Activated CD4-positive, alpha-beta T cell treated with anti-CD3 and anti-CD28 coated beads for 24 hours (primary cell): ENCODE results near the gene PRM3.

Source experiments
- DNase-seq, 2 donors: peaks; one replicate each; pipeline ENCODE4 v3.0.0-alpha.2; 2020; ENCODE audit warnings: low read depth in 2 of 2

PRM3 gene

DNA sequence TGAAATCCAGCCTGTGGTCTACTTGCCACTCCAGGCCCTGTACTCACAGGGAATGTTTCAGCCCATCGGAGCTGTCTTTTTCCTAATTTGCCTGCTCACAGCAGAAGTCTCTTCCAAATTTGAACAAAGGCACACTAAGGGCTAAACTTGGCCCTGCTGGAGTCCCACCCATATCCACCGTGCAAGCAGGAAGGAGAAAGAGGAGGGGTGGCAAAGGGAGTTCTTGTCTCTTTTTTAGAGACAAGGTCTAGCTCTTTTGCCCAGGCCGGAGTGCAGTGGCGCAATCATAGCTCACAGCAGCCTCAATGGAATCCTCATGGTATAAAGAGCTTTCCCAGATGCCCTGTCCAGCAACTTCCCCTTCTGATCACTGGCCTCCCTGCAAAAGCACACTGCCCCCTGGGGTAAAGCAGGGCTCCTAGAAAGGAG lies 10.4 kb upstream of the PRM3 start:
- DNase-seq: no peak

DNA sequence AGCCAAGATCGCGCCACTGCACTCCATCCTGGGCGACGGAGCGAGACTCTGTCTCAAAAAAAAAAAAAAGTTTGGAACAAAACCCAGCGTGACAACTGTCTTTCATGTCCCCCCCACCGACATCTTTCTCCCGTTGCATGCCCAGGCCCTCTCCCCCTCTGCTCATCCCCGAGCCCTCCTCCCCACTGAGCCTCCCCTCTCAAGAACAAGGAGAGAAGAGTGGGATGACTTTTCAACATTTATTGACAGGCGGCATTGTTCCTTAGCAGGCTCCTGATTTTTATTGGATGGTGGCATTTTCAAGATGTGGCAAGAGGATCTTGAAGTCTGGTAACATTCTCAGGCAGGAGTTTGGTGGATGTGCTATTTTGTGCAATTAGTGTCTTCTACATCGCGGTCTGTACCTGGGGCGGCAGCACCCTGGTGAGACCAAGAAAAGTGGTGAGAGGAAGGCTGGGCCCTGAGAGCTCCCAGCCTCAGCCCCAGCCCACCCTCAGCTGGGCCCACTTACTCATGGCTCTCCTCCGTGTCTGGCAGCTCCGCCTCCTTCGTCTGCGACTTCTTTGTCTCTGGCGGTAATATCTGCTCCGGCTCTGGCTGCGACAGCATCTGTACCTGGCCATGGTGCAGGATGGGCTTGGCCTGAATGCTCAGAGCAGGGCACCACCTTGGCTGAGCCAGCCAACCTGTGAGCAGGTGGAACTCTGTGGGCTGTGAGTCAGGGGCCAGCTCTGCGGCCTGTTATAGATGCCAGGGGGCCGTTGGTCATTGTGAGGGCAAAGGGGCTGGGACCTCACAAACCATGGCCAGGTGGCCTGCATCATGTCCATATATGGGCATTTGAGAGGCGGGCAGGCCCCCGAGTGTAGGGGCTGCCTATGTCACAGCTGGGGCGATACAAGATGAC lies 7.4 kb upstream of the PRM3 start, which contains the start of gene PRM1:
PRM1 (minus strand) TSS at position 715 of the 907 bp plus-strand sequence; CDS start at position 623, 92 bp downstream.
- DNase-seq: no peak

DNA sequence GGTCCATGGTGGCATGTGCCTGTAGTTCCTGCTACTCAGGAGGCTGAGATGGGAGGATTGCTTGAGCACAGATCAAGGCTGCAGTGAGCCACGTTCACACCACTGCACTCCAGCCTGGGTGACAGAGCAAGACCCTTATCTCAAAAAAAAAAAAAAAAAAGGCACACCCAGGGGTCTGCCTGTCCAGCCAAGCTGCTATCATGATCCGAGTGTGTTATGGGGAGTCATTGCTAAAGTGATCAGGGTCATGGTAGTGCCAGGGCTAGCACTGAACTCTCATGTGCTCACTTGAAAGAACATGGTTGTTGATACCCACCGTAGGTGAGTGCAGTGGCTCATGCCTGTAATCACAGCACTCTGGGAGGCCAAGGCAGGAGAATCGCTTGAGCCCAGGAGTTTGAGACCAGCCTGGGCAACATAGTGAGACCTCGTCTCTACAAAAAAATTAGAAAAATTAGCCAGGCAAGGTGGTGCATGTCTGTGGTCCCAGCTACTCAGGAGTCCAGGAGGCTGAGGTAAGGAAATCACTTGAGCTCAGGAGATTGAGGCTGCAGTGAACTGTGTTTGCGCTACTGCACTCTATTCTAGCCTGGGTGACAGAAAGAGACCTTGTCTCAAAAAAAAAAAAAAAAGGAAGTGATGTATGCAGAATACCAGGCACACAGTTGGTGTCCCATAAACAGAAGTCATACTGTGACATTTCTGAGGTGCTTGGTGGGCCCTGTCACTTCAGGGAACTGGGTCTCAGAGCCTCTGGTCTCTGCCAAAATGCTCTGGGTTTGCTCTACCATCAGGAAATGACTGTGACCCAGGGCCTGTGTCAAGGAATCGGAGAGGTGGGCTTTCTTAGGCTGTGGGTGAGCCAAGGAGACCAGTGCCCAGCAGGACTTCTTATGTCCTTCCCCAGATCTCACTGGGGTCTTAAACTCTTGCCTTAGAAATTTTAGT lies 5.5 kb upstream of the PRM3 start:
- no peak for DNase-seq

DNA sequence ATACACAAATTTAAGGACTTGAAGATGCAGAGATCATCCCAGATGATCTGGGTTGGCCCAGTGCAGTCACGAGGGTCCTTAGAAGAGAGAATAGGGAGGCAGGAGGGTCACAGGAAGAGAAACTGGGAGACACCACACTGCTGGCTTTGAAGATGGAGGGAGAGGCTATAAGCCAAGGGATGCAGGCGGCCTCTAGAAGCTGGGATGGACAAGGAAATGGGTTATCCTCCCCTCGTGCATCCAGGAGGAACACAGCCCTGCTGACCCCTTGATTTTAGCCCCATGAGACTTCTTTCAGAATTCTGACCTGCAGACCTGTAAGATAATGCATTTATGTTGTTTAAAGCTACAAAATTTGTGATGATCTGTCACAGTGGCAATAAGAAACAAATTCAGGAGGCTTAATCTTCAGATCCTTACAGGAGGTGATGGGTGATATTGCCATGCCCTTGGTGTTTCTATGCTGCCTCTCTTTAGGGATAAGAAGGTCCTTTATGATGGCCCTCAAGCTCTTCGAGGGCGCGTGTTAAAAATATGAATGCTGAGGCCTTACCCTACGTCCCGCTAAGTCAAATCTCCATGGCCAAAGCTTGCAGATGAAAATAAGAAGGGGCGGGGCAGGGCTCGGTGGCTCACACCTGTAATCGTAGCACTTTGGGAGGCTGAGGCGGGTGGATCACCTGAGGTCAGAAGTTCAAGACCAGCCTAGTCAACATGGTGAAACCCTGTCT lies 4.3 kb upstream of the PRM3 start:
- DNase-seq: no peak

DNA sequence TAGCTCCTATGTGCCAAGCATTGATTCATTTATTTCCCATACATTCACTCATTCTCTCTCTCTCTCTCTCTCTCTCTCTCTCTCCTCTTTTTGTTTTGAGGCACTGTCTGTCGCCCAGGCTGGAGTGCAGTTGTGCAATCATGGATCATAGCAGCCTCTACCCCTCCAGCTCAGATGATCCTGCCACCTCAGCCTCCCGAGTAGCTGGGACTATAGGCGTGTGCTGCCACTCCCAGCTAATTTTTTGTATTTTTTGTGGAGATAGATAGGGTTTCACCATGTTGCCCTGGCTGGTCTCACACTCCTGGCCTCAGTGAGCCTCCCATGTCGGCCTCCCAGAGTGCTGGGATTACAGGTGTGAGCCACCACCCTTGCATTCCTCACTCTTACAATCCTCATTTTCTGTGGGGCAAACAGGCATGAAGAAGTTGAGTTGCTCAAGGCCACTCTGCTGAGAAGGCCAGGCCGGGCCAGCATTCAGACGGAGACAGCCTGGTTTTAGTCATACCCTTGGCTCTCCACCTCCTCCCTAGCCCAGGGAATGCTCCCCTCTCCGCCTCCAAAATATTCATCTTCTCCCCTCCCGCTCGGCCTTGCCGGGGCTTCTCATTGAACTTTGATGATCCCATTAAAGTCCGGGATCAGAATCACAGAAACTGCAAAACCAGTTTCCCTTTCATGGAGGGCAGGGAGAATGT lies 3.6 kb upstream of the PRM3 start:
- no peak for DNase-seq

DNA sequence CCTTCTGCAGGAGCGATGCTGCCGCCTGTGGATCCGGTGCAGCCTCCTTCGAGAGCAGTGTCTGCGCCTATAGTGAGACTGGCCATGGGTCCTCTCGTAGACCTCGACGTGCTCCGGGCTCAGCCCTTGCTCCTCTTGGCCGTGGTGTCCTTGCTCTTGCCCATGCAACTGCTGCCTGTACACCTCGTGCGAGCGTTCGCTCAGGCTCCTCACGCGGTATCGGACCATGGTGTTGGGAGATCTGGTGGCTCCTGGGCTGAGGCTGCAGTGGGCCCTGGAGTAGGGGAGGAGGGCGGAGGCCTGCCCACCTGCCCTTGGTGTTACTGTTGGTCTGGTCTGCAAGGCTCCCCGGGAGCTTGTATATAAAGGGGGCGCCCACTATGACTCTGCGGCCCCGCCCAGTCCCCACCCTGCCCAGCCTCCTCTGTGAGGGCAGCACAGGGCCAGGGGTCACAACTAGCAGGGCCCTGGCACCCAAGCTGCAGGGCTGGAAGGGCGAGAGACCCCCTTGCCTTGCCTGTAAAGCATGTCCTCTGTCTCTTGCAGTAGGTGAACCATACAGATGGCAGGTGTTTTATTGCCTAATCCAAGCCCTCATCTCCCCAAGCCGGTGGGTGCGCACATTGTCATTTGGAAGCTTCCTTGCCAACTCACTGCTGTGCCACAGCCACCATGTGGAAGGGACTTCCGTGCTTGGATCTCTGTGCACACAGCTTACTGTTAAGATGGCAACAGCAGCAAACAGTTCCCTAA lies 2.9 kb upstream of the PRM3 start, which contains the start of gene PRM2:
PRM2 (minus strand) TSS at position 338 of the 753 bp plus-strand sequence; CDS start at position 228, 110 bp downstream.
- no peak for DNase-seq

DNA sequence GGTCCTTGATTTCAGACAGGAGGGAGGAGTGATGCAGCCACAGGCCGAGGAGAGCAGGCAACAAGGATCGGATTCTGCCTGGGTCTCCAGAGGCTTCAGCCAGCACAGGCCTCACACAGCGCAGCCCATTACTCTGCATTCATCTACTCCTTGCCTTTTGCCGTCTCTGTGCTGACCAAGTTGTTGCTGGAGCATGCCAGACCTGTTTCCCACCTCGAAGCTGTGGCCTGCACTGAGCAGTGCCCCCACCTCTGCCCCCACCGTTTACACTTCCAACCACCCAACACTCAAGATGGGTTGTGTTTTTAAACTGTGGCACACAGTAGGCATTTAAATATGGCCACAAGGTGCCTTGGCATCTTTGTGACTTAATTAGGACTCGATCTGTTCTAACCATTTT lies 1.5 kb upstream of the PRM3 start:
- DNase-seq: no peak

DNA sequence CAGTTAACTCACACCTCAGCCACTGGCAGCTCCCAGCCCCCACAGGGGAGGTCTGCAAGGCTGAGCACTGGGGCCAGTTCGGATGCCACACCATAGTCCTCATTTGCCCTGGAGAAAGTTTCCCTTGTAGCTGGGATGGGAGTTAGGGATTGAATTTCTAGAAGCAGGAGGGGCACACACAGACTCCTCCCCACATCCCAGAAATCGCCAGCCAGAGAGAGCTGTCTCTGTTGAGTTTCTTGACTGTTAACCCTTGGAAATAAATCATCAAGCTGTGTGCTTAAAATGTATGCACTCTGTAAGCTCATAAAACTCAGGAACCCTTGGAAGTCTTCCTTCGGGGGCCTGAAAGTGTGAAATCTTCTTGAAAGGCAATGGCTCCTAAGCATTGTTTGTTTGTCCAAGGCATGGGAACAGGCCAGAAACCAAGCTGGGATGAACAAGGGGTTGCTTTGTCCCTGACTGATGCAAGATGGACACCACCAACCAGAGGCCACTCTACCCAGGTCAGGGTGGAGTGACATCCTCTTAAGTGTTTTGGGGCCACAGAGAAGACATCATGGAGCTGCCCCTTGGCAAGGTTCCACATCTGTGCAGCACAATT lies 394 bp upstream of the PRM3 start:
- no peak for DNase-seq

DNA sequence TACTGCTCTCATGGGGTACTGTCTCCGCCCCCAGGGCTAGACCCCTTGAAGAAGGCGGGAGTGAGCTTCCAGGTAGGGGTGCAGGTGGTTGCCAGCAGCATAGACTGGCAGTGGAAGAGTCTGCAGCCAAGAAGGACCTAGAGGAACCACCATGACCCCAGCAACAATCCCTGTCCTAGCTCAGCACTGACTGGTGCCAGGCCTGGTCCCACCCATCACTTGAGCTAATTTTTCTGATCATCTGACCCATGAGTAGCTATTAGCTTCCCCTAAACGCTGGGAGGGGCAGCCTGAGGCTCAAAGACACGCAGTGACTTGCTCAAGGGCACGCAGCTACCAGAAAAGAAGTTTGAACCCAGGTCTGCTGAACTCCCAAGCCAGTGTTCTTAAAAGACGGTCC lies 945 bp downstream of the PRM3 start:
- no peak for DNase-seq

DNA sequence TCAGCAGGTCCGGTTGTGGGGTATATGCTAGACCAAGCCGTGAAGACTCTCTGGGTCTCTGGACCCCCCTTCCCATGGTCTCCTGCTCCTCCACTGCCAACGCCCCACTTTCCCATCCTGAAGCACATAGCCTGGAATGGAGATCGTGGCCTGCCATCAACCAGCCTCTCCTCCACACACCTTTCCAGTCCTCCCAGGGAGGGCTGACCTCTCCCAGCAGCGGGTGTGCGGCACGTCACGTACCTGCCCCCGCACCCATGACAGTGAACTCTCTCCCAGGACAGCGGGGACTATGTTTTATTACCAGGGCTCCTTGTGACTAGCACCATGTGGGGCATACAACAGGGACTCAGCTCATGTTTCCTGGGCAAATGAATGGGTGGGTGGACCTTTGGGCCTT lies 1.8 kb downstream of the PRM3 start:
- DNase-seq: no peak

DNA sequence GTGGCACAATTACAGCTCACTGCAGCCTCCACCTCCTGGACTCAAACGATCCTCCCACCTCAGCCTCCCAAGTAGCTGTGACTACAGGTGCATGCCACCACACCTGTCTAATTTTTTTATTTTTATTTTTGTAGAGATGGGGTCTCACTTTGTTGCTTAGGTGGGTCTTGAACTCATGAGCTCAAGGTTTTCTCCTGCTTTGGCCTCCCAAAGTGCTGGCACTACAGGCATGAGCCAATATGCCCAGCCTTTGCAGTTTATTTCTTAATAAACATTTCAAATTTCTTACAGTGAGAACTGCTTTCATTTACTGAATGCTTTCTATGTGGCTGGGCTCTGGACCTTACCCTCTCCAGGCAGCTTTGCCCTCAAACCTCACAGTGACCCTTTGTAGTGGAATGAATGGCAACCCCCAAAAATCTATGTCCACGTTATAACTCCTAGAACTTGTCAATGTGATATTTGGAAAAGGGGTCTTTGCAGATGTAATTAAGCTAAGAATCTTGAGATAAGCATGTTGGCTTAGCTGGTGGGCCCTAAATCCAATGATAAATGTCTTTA lies 2.7 kb downstream of the PRM3 start:
- no peak for DNase-seq

DNA sequence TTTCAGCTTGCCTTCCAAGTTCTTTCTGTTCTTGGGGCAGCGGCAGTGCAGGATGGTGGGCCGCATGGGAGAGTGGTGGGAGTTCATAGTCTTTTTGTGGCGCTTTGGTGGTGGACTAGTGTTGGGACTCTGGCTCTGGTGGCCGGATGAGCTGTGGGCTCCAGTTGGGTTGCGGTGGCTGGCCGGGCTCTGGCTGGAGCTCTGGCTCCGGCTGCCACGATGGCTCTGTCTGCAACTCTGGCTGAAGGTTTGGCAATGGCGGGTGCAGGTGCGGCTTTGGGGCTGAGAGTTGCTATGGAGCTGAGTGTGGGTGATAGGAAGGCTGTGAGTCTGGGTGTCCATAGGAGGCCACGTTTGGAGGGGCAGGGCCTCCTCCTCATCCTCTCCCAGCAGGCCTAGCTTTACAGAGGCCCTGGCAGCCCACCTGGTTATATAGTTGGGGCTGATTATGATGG lies 4.5 kb downstream of the PRM3 start, which contains the start of gene TNP2:
TNP2 (minus strand) TSS at position 405 of the 455 bp plus-strand sequence; CDS start at position 342, 63 bp downstream.
- DNase-seq: no peak

DNA sequence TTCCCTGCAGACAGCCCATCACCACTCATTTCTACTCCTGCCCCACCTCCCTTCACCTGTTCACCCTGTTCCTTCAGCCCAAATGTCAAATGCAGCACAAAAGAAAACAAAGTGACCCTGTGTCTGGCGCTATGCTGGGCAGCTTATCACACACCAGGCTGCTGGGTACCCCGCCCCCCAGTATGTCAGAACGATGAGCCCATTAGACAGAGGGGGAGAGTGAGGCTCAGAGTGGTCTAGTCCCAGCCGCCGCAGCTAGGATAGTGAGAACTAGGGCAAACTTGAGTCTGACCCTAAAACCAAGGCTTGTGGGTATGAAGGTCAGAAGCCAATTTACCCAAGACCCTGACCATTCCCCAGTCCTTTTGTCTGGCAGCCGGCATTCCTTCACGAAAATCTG lies 8.3 kb downstream of the PRM3 start:
- DNase-seq: no peak

DNA sequence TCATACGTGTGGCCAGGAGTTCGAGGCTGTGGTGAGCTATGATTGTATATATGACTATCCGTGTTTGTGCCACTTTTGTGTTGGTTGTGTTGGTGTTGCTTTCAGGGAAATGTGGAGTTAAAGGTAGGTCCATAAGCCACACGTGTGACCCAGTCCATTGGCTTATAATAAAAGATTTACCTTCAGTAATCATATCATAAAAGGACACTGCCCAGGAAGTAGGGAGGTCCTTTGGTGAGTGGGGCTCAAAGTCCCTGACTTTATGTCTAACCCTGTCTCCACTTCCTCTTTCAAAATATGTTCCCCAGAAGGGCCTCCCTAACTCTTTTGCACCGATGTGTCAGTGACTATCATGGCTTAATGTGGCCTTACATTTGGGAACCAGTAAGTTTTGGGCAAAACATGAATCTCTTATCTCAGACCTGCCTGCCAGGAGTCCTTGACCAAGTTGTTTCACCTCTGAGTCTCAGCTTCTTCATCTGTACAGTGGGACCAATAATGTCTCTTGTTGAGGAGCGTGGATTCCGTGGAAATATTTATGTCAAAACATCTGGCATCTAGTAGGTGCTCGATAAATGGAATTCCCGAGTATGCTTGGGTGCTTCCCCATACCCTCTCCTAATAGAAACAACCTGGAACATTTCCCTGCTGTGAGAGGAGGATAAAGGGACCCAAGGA lies 9.1 kb downstream of the PRM3 start:
- DNase-seq: no peak

DNA sequence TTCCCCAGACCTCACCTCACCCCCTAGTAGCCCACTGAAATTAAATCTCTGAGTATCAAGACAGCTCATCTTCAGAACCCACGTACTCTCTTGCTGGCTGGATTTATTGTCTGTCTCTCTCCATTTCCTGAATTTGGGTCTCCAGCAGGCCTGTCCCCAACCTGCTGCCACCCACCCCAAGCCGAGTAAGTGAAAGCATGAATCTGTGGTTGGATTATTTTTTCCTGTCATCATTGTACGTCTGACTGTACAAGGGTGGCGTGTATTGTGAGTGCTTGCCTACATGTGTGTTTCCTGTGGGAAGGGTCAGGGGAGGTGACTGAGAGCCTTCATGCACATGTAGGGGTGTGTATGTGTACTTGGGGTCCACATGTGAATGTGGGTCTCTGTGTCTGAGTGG lies 9.7 kb downstream of the PRM3 start:
- peak; percentile 25 to 39 for DNase-seq

DNA sequence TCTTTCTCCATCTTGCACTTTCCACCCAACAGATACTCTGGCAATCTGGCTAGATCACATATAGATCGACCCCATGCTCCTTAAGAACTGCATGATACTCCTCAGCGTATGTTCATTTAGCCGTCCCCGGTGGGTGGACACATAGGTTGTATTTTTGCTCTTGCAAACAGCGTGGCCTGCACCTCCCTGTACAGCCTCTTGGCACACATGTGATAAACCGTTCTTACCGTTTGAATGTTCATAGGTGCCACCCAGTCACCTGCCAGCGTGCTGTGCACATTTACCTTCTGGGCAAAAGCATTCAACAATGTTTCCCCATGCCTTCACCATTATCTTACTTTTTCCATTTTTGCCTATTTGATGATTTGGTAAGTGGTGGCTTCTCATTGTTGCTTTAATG lies 10.5 kb downstream of the PRM3 start:
- DNase-seq: no peak

DNA sequence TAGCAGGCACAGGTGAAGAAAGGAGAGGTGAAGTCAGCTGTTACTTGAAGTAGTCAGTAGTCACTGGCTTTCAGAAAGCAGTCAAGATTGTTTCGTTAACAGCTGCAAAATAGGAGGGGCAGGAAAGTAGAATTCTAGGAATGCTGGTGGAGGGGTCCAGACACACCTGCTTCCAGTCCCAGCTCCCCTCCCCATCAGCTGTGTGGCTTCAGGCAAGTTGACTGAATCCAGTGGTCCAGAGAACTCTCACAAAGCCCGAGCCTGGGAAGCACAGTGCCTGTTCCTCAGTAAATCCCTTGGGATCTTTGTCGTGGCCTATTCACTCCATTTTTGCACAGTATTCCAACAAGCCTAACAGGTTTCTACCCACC lies 12.8 kb downstream of the PRM3 start:
- DNase-seq: no peak

DNA sequence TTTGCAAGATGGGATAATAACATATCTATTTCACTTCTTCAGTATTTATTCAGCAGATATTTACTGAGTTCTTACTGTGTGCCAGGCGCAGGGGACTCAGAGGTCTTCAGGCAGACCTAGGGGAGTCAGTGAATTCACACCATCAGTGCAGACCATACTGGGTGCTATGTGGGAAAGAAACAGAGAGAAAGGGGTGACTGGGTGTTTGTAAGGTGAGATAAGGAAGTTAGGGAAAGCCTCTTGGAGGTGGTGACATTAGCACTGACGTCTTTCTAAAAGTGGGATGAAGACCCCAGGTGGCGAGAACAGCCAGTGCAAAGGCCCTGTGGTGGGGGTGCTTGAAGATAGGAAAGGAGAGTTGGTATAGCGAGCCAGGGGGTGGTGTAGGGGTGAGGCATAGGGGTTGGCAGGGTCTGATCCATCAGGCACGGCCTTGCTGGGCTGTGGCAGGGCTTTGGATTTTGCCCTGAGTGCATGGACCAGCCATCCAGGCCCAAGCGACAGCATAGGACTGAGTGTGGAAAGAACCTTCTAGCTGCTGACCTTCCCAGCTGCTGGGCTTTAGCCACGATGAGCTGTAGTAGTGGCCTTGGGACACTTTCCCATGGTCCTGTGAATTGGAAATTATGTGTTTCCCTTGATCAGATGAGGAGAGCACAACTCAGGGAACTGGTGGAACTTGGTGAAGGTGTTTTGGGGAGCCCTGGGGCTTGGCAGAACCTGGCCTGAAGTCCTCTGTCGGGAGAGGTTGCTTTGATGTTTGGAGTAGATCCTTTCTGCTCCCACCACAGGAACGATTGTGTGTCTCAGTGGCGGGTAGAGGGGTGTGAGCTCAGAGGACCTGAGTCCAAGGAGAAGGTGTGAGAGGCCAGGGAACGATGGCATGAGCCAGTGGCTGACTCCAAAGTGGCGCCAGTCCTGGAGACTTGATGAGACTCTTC lies 13.5 kb downstream of the PRM3 start:
- no peak for DNase-seq
